Mesenchymal stem cell (in vitro differentiated cells and primary cell): ENCODE measurements around the gene WDR70.
A peak's percentile ranks its signal among the peaks of the same experiment; 100 is the strongest.

Experiments
- DNase-seq: peaks from one replicate; pipeline ENCODE4 v3.0.0-alpha.2; 2013
- H2AFZ ChIP-seq: one replicate; pipeline ENCODE4 v1.6.1; 2013; ENCODE audit warnings: low read depth, mild to moderate bottlenecking, control low read depth, inconsistent platforms, low read length, moderate library complexity
- H2AK5ac ChIP-seq: 2 replicates; pipeline ENCODE4 v1.6.1; 2013; ENCODE audit warnings: low read length, moderate library complexity, mild to moderate bottlenecking, inconsistent platforms; ENCODE audit not compliant: severe bottlenecking
- H2BK120ac ChIP-seq: one replicate; pipeline ENCODE4 v1.6.1; 2013; ENCODE audit warnings: low read depth, mild to moderate bottlenecking, inconsistent platforms, low read length, moderate library complexity
- H2BK12ac ChIP-seq, 2 experiments: one replicate each; pipeline ENCODE4 v1.6.1; 2013; ENCODE audit warnings: inconsistent platforms in 2 of 2, low read length in 2 of 2, mild to moderate bottlenecking in 2 of 2, moderate library complexity in 2 of 2, control low read depth in 1 of 2
- H2BK15ac ChIP-seq: one replicate; pipeline ENCODE4 v1.6.1; 2013; ENCODE audit warnings: mild to moderate bottlenecking, low read depth, inconsistent platforms; ENCODE audit not compliant: poor library complexity, severe bottlenecking
- H2BK5ac ChIP-seq: 2 replicates; pipeline ENCODE4 v1.6.1; 2013; ENCODE audit warnings: low read depth, mild to moderate bottlenecking, low read length, control low read depth, inconsistent platforms; ENCODE audit not compliant: poor library complexity, severe bottlenecking
- H3K14ac ChIP-seq, 2 experiments: one replicate each; pipeline ENCODE4 v1.6.1; 2013; ENCODE audit warnings: inconsistent platforms in 2 of 2, low read length in 2 of 2, control low read depth in 1 of 2, mild to moderate bottlenecking in 1 of 2, moderate library complexity in 1 of 2
- H3K18ac ChIP-seq, 2 experiments: one replicate each; pipeline ENCODE4 v1.6.1; 2013; ENCODE audit warnings: inconsistent platforms in 2 of 2, low read length in 2 of 2, control low read depth in 1 of 2, low read depth in 1 of 2, mild to moderate bottlenecking in 1 of 2
- H3K23ac ChIP-seq, 2 experiments: one replicate each; pipeline ENCODE4 v1.6.1; 2013; ENCODE audit warnings: inconsistent platforms in 2 of 2, low read length in 2 of 2, mild to moderate bottlenecking in 2 of 2, moderate library complexity in 2 of 2, control low read depth in 1 of 2
- H3K27ac ChIP-seq: 2 replicates; pipeline ENCODE4 v1.5.1; 2013; ENCODE audit warnings: mild to moderate bottlenecking, moderate library complexity, low read length, control low read depth, inconsistent platforms; ENCODE audit not compliant: poor library complexity, severe bottlenecking
- H3K27me3 ChIP-seq, 2 experiments: 2 replicates each; pipeline versions ENCODE4 v1.6.1 to v1.7.0; 2013; ENCODE audit warnings: low read length in 2 of 2, mild to moderate bottlenecking in 2 of 2, moderate library complexity in 2 of 2, control low read depth in 1 of 2, inconsistent platforms in 1 of 2; ENCODE audit not compliant: control insufficient read depth in 1 of 2, insufficient read depth in 1 of 2
- H3K36me3 ChIP-seq, 2 experiments: 2 replicates each; pipeline versions ENCODE4 v1.6.1 to v1.7.0; 2013; ENCODE audit warnings: low read length in 2 of 2, control low read depth in 1 of 2, inconsistent platforms in 1 of 2, low read depth in 1 of 2, mild to moderate bottlenecking in 1 of 2; ENCODE audit not compliant: insufficient read depth in 2 of 2, control insufficient read depth in 1 of 2
- H3K4ac ChIP-seq, 2 experiments: one replicate each; pipeline ENCODE4 v1.6.1; 2013; ENCODE audit warnings: inconsistent platforms in 2 of 2, low read length in 2 of 2, mild to moderate bottlenecking in 2 of 2, moderate library complexity in 2 of 2, control low read depth in 1 of 2, low read depth in 1 of 2
- H3K4me1 ChIP-seq: 2 replicates; pipeline ENCODE4 v1.6.1; 2013; ENCODE audit warnings: low read depth, low read length, control low read depth; ENCODE audit not compliant: control insufficient read depth, insufficient read depth
- H3K4me2 ChIP-seq: 2 replicates; pipeline ENCODE4 v1.6.1; 2013; ENCODE audit warnings: low read length, mild to moderate bottlenecking, inconsistent platforms; ENCODE audit not compliant: poor library complexity, severe bottlenecking
- H3K4me3 ChIP-seq, 2 experiments: 2 replicates each; pipeline versions ENCODE4 v1.5.1 to v1.7.0; 2013; ENCODE audit warnings: low read length in 2 of 2, mild to moderate bottlenecking in 2 of 2, control low read depth in 1 of 2, low read depth in 1 of 2; ENCODE audit not compliant: insufficient read depth in 1 of 2
- H3K79me1 ChIP-seq: replicated peaks from 2 replicates; pipeline ENCODE4 v1.6.1; 2013; ENCODE audit warnings: mild to moderate bottlenecking, control low read depth, low read length, inconsistent platforms; ENCODE audit not compliant: poor library complexity, severe bottlenecking
- H3K9ac ChIP-seq: 2 replicates; pipeline ENCODE4 v1.7.0; 2013; ENCODE audit warnings: mild to moderate bottlenecking, low read length, moderate library complexity
- H3K9me3 ChIP-seq: 2 replicates; pipeline ENCODE4 v1.7.0; 2013; ENCODE audit warnings: mild to moderate bottlenecking, low read length; ENCODE audit not compliant: control insufficient read depth
- H4K8ac ChIP-seq: one replicate; pipeline ENCODE4 v1.6.1; 2013; ENCODE audit warnings: inconsistent platforms, mild to moderate bottlenecking, low read length, moderate library complexity
- H4K91ac ChIP-seq: one replicate; pipeline ENCODE4 v1.6.1; 2013; ENCODE audit warnings: mild to moderate bottlenecking, low read length, inconsistent platforms
- WGBS: methylation state at CpG from one replicate; pipeline ENCODE4 v1.1.7; 2013; ENCODE audit warnings: mixed read lengths; 5-methylcytosine and 5-hydroxymethylcytosine counted together

The WDR70 gene

GRCh38 chr5:37715361-37715760, 336.2 kb downstream of the WDR70 start:
- H4K8ac ChIP-seq: no peak overlapping the region
- H3K18ac ChIP-seq: no peak overlapping the region
- no peak overlapping the region for H2AFZ ChIP-seq
- no peaks in the 10 kb centered on the region for H3K27me3 ChIP-seq
- H4K91ac ChIP-seq: no peak overlapping the region
- no peak for DNase-seq
- H3K14ac ChIP-seq: no peak overlapping the region
- H3K9ac ChIP-seq: peak overlapping the region; percentile 68
- H3K4me3 ChIP-seq: peak overlapping the region in 1 of 2 experiments; percentile 11
- no peak overlapping the region for H2BK12ac ChIP-seq
- H3K9me3 ChIP-seq: no peaks in the 10 kb centered on the region
- H3K27ac ChIP-seq: no peak overlapping the region
- no peak overlapping the region for H2BK120ac ChIP-seq
- H2AK5ac ChIP-seq: no peak overlapping the region
- peaks cover under 1% of the 10 kb centered on the region for H3K79me1 ChIP-seq
- no peaks in the 10 kb centered on the region for H3K36me3 ChIP-seq
- H3K4me2 ChIP-seq: no peak overlapping the region
- H3K4me1 ChIP-seq: peaks cover 2% of the 10 kb centered on the region
- H3K23ac ChIP-seq: no peak overlapping the region
- no peak overlapping the region for H2BK5ac ChIP-seq
- no peak overlapping the region for H3K4ac ChIP-seq
- H2BK15ac ChIP-seq: no peak overlapping the region

- Histone ChIP-seq H3K9ac (peak overlapping the region; percentile 68), H2BK12ac (no peak overlapping the region), H2BK120ac (no peak overlapping the region), H2BK5ac (no peak overlapping the region), H3K4me2 (no peak overlapping the region), H3K23ac (no peak overlapping the region), H3K4me1 (peaks cover 2% of the 10 kb centered on the region), H2BK15ac (no peak overlapping the region), H2AK5ac (no peak overlapping the region), H4K8ac (no peak overlapping the region), H2AFZ (no peak overlapping the region), H4K91ac (no peak overlapping the region), H3K9me3 (no peaks in the 10 kb centered on the region), H3K18ac (no peak overlapping the region), H3K14ac (no peak overlapping the region), H3K36me3 (no peaks in the 10 kb centered on the region), H3K27ac (no peak overlapping the region), H3K79me1 (no peaks in the 10 kb centered on the region), H3K27me3 (no peaks in the 10 kb centered on the region), H3K4ac (no peak overlapping the region), H3K4me3 (no peak overlapping the region)
- DNase-seq: no peak
- WGBS: 94% methylated on average over 4 of the region's 5 CpGs
These were observed 336.9 kb downstream of the WDR70 start for GRCh38 chr5:37715992-37716391.

- WGBS: no CpG with 5 or more reads among the region's 1 CpG
These were observed 337.3 kb downstream of the WDR70 start for GRCh38 chr5:37716405-37716804.

GRCh38 chr5:37717276-37717612, 338.1 kb downstream of the WDR70 start:
- Histone ChIP-seq H3K4ac (no peak overlapping the region), H3K4me3 (no peak overlapping the region), H3K27me3 (no peaks in the 10 kb centered on the region), H2AK5ac (no peak overlapping the region), H3K27ac (no peak overlapping the region), H3K4me1 (peaks cover 2% of the 10 kb centered on the region), H2BK12ac (no peak overlapping the region), H3K4me2 (peak overlapping the region; percentile 4), H2AFZ (no peak overlapping the region), H3K79me1 (no peaks in the 10 kb centered on the region), H3K36me3 (peaks cover 0 to 4% of the 10 kb centered on the region in 2 experiments), H2BK15ac (no peak overlapping the region), H4K91ac (no peak overlapping the region), H2BK5ac (no peak overlapping the region), H3K9me3 (no peaks in the 10 kb centered on the region), H3K23ac (no peak overlapping the region), H2BK120ac (no peak overlapping the region), H3K18ac (no peak overlapping the region), H3K9ac (no peak overlapping the region), H4K8ac (no peak overlapping the region), H3K14ac (no peak overlapping the region)
- DNase-seq: no peak
- 4% methylated on average over 2 of the region's 2 CpGs for WGBS

More at GRCh38 chr5:37716405-37716804, 337.3 kb downstream of the WDR70 start:
- no peak for DNase-seq
- H4K8ac ChIP-seq: no peak overlapping the region
- H4K91ac ChIP-seq: no peak overlapping the region
- H2BK15ac ChIP-seq: no peak overlapping the region
- H3K23ac ChIP-seq: no peak overlapping the region
- H3K36me3 ChIP-seq: peaks cover 0 to under 1% of the 10 kb centered on the region in 2 experiments
- H2BK12ac ChIP-seq: no peak overlapping the region
- H3K4me1 ChIP-seq: peaks cover 2% of the 10 kb centered on the region
- no peak overlapping the region for H2AFZ ChIP-seq
- H3K27ac ChIP-seq: no peak overlapping the region
- H3K4me3 ChIP-seq: no peak overlapping the region
- no peak overlapping the region for H3K18ac ChIP-seq
- H3K9me3 ChIP-seq: no peaks in the 10 kb centered on the region
- H3K27me3 ChIP-seq: no peaks in the 10 kb centered on the region
- H3K14ac ChIP-seq: no peak overlapping the region
- H3K9ac ChIP-seq: no peak overlapping the region
- no peak overlapping the region for H2AK5ac ChIP-seq
- H3K4me2 ChIP-seq: no peak overlapping the region
- no peak overlapping the region for H3K4ac ChIP-seq
- no peaks in the 10 kb centered on the region for H3K79me1 ChIP-seq
- H2BK5ac ChIP-seq: no peak overlapping the region
- no peak overlapping the region for H2BK120ac ChIP-seq
